ENCODE measurements around the gene ACKR2.

ACKR2 gene

GRCh38 chr3:42892807-42893206 lies 83.6 kb downstream of the ACKR2 start:
- no peak overlapping the region for H3K4me3 ChIP-seq (replicated peaks in 1 of 2; ENCODE audit: low read depth in 2 of 2, low read length in 2 of 2)
- no peak for DNase-seq (ENCODE audit: low read depth in 2 of 2)
- no peak for TF ChIP-seq CTCF (IDR thresholded peaks at IDR 0.05; ENCODE audit: low read depth, low read length)

GRCh38 chr3:42894698-42895579 lies 85.7 kb downstream of the ACKR2 start:
- TF ChIP-seq CTCF (IDR thresholded peaks at IDR 0.05; ENCODE audit: low read depth, low read length): no peak
- DNase-seq (ENCODE audit: low read depth in 2 of 2): no peak
- no peak overlapping the region for H3K4me3 ChIP-seq (replicated peaks in 1 of 2; ENCODE audit: low read depth in 2 of 2, low read length in 2 of 2)

GRCh38 chr3:42895580-42895868 lies 86.3 kb downstream of the ACKR2 start:
- no peak for DNase-seq (ENCODE audit: low read depth in 2 of 2)
- no peak for TF ChIP-seq CTCF (IDR thresholded peaks at IDR 0.05; ENCODE audit: low read depth, low read length)
- H3K4me3 ChIP-seq (replicated peaks in 1 of 2; ENCODE audit: low read depth in 2 of 2, low read length in 2 of 2): no peak overlapping the region

- TF ChIP-seq CTCF (IDR thresholded peaks at IDR 0.05; ENCODE audit: low read depth, low read length): no peak
- no peak overlapping the region for H3K4me3 ChIP-seq (replicated peaks in 1 of 2; ENCODE audit: low read depth in 2 of 2, low read length in 2 of 2)
- DNase-seq (ENCODE audit: low read depth in 2 of 2): no peak
These were observed 89.8 kb downstream of the ACKR2 start for GRCh38 chr3:42898896-42899675.

GRCh38 chr3:42900226-42901072 lies 91.2 kb downstream of the ACKR2 start:
- DNase-seq (ENCODE audit: low read depth in 2 of 2): no peak
- no peak overlapping the region for H3K4me3 ChIP-seq (replicated peaks in 1 of 2; ENCODE audit: low read depth in 2 of 2, low read length in 2 of 2)
- TF ChIP-seq CTCF (IDR thresholded peaks at IDR 0.05; ENCODE audit: low read depth, low read length): no peak

- H3K4me3 ChIP-seq (replicated peaks in 1 of 2; ENCODE audit: low read depth in 2 of 2, low read length in 2 of 2): no peak overlapping the region
- DNase-seq (ENCODE audit: low read depth in 2 of 2): no peak
- no peak for TF ChIP-seq CTCF (IDR thresholded peaks at IDR 0.05; ENCODE audit: low read depth, low read length)
These were observed 91.8 kb downstream of the ACKR2 start for GRCh38 chr3:42901073-42901415.
